T-helper 2 cell treated with Interferon-gamma antibody and Interleukin-4, amounts not matched to agents 100 ng/mL and 5 ng/mL, for 36 hours (primary cell): Measurements from ENCODE around the gene KRT31. TPM values are rescaled to one million over a fixed set of nuclear protein-coding genes. Genes with fewer than 3 reads are reported as not detected.
"Not testable (repeated sequence)": the region's sequence is repeated elsewhere in the genome, so short reads cannot be mapped to it uniquely, and the experiment has no call there.

ENCODE experiments used
- intact Hi-C: fragments of 100-400 bp; cut with micrococcal nuclease; formaldehyde crosslinking; loops from one replicate; pipeline ENCODE4 v1.15.1; 2023
- total RNA-seq: library from RNA; stranded (reverse); gene quantifications from 2 replicates; pipeline ENCODE4 v1.2.3, GENCODE V29; 2022

The KRT31 gene
- total RNA-seq: not detected in 2 replicates

GRCh38 chr17:41396996-41397660, at the start of gene KRT31:
Gene KRT31, minus strand, starts transcription at chr17:41397608. Its CDS starts 69 bp downstream, at chr17:41397539.
- intact Hi-C loops: no loop called here

- intact Hi-C loops: no loop called here
Measured at GRCh38 chr17:41446806-41447205, 49.4 kb upstream of the KRT31 start.

GRCh38 chr17:41444640-41445039, 47.2 kb upstream of the KRT31 start:
- intact Hi-C loops: no loop called here

- intact Hi-C loops: no loop called here
Measured at GRCh38 chr17:41444186-41444585, 46.8 kb upstream of the KRT31 start.

- intact Hi-C loops: no loop called here
Measured at GRCh38 chr17:41442739-41443138, 45.3 kb upstream of the KRT31 start.

GRCh38 chr17:41440531-41441033, 43.2 kb upstream of the KRT31 start, which contains the start of gene KRT38:
Gene KRT38, minus strand, starts transcription at chr17:41440983. Its CDS starts 62 bp downstream, at chr17:41440921.
- intact Hi-C loops: no loop called here

- intact Hi-C loops: no loop called here
Measured at GRCh38 chr17:41439375-41439774, 42.0 kb upstream of the KRT31 start.

- intact Hi-C loops: no loop called here
Measured at GRCh38 chr17:41437769-41438168, 40.4 kb upstream of the KRT31 start.

GRCh38 chr17:41437254-41437653, 39.8 kb upstream of the KRT31 start:
- intact Hi-C loops: no loop called here

GRCh38 chr17:41434415-41434814, 37.0 kb upstream of the KRT31 start:
- intact Hi-C loops: no loop called here

- intact Hi-C loops: no loop called here
Measured at GRCh38 chr17:41434005-41434404, 36.6 kb upstream of the KRT31 start.

GRCh38 chr17:41433586-41433985, 36.2 kb upstream of the KRT31 start:
- intact Hi-C loops: no loop called here

GRCh38 chr17:41430376-41430775, 33.0 kb upstream of the KRT31 start:
- intact Hi-C loops: not testable (repeated sequence)

- intact Hi-C loops: no loop called here
Measured at GRCh38 chr17:41429667-41430066, 32.3 kb upstream of the KRT31 start.

GRCh38 chr17:41428591-41429291, 31.3 kb upstream of the KRT31 start:
- intact Hi-C loops: no loop called here

GRCh38 chr17:41424111-41424635, 26.8 kb upstream of the KRT31 start, which contains the start of gene KRT37:
Gene KRT37, minus strand, starts transcription at chr17:41424585. Its CDS starts 62 bp downstream, at chr17:41424523.
- intact Hi-C loops: no loop called here

GRCh38 chr17:41422586-41422985, 25.2 kb upstream of the KRT31 start:
- intact Hi-C loops: not testable (repeated sequence)

GRCh38 chr17:41421617-41422016, 24.2 kb upstream of the KRT31 start:
- intact Hi-C loops: no loop called here

- intact Hi-C loops: no loop called here
Measured at GRCh38 chr17:41421116-41421515, 23.7 kb upstream of the KRT31 start.

- intact Hi-C loops: no loop called here
Measured at GRCh38 chr17:41420134-41420533, 22.7 kb upstream of the KRT31 start.

GRCh38 chr17:41419716-41420115, 22.3 kb upstream of the KRT31 start:
- intact Hi-C loops: no loop called here
